Gastroesophageal sphincter (tissue), 4 donors: Measurements from ENCODE around the gene RFTN1. TPM values are rescaled to one million over a fixed set of nuclear protein-coding genes. Genes with fewer than 3 reads are reported as not detected.

ENCODE experiments used
- ATAC-seq: fragments of 150-250 bp; one replicate; pipeline ENCODE4 v1.9.1; 2016; ENCODE audit warnings: mild to moderate bottlenecking, moderate library complexity
- H3K27ac ChIP-seq, 4 donors: fragments of 200-600 bp; sonication (generic) in 3 of 4; 1 replicate in 3 of 4; 2 replicates in 1 of 4; pipeline ENCODE4 v1.5.1; 2016 to 2019
- H3K27me3 ChIP-seq: fragments of 200-600 bp; sonication (generic); one replicate; pipeline ENCODE4 v1.5.1; 2019
- H3K36me3 ChIP-seq, 2 donors: fragments of 200-600 bp; sonication (generic); one replicate each; pipeline ENCODE4 v1.5.1; 2019; ENCODE audit warnings: control low read depth in 1 of 2
- H3K4me1 ChIP-seq, 3 donors: fragments of 200-600 bp; sonication (generic); 1 replicate in 2 of 3; 2 replicates in 1 of 3; pipeline ENCODE4 v1.5.1; 2016 to 2019; ENCODE audit warnings: control low read depth in 2 of 3
- H3K4me3 ChIP-seq, 2 donors: fragments of 200-600 bp; sonication (generic); one replicate each; pipeline ENCODE4 v1.5.1; 2019; ENCODE audit warnings: mild to moderate bottlenecking in 1 of 2, moderate library complexity in 1 of 2
- H3K9me3 ChIP-seq, 3 donors: fragments of 200-600 bp; sonication (generic); one replicate each; pipeline ENCODE4 v1.5.1; 2017 to 2019; ENCODE audit warnings: control low read depth in 2 of 3
- EP300 ChIP-seq: sonication (generic); formaldehyde crosslinking; IDR thresholded peaks from one replicate; pipeline ENCODE4 v1.6.1; 2017; ENCODE audit warnings: antibody characterized with exemption, mild to moderate bottlenecking
- POLR2A ChIP-seq, 2 donors: fragments of 450-650 bp; IDR thresholded peaks; one replicate each; pipeline ENCODE4 v1.6.1; 2017; ENCODE audit warnings: antibody characterized with exemption in 2 of 2, mild to moderate bottlenecking in 2 of 2, moderate library complexity in 1 of 2
- POLR2AphosphoS5 ChIP-seq: sonication (generic); formaldehyde crosslinking; IDR thresholded peaks from one replicate; pipeline ENCODE4 v1.6.1; 2017; ENCODE audit warnings: antibody characterized with exemption
- WGBS, 2 donors: methylation state at CpG; one replicate each; pipeline ENCODE4 v1.1.5; 2018; ENCODE audit warnings: low coverage in 1 of 2; 5-methylcytosine and 5-hydroxymethylcytosine counted together
- total RNA-seq, 4 donors: library from RNA; depleted of rRNA; stranded (reverse); fragments of >200 nt; gene quantifications; one replicate each; pipeline ENCODE4 v1.1.0, GENCODE V29; 2016
- TF ChIP-seq, protein P1 (sequence below), 4 experiments: fragments of 200-600 bp in 2 of 4; fragments of 450-650 bp in 2 of 4; sonication (generic) in 1 of 4; IDR thresholded peaks; one replicate each; pipeline ENCODE4 v1.5.1; 2017 to 2019; ENCODE audit warnings: antibody characterized with exemption in 4 of 4, mild to moderate bottlenecking in 2 of 4, moderate library complexity in 2 of 4

RFTN1 gene
- total RNA-seq, 4 donors from 2014 or later = 30.6 to 110 (median 68.2) TPM

DNA sequence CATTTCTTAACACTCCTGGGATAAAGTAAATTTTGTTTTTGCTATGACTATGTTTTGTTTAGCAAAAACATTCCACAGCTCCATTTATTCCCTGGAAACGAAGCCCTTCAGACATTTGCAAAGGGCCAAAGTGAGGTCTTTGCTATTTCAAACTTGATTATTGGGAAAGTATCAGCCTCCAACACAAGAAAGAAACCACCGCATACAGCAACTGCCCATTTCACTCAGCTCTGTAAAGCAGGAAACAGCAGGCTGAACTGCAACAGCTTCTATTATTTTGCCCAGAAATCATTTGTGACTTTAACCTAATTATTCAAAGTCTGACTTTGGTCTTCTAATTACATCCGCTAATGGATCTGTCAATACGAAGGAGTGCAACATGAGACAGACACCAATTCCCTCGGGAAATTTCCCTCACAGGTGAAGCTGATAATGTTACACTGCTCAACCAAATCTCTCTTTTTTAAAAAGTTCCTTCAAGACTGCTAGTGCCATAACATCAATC is 72.1 kb downstream of the RFTN1 start:
- TF ChIP-seq, protein P1, sequence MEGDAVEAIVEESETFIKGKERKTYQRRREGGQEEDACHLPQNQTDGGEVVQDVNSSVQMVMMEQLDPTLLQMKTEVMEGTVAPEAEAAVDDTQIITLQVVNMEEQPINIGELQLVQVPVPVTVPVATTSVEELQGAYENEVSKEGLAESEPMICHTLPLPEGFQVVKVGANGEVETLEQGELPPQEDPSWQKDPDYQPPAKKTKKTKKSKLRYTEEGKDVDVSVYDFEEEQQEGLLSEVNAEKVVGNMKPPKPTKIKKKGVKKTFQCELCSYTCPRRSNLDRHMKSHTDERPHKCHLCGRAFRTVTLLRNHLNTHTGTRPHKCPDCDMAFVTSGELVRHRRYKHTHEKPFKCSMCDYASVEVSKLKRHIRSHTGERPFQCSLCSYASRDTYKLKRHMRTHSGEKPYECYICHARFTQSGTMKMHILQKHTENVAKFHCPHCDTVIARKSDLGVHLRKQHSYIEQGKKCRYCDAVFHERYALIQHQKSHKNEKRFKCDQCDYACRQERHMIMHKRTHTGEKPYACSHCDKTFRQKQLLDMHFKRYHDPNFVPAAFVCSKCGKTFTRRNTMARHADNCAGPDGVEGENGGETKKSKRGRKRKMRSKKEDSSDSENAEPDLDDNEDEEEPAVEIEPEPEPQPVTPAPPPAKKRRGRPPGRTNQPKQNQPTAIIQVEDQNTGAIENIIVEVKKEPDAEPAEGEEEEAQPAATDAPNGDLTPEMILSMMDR (IDR thresholded peaks at IDR 0.05) = no peak
- TF ChIP-seq EP300 = no peak
- TF ChIP-seq POLR2AphosphoS5 = no peak
- TF ChIP-seq POLR2A (IDR thresholded peaks at IDR 0.05) = no peak
- Histone ChIP-seq H3K4me3 (no peak overlapping the region), H3K36me3 (no peaks in the 10 kb centered on the region), H3K4me1 (peaks cover 0 to 51% (median 9%) of the 10 kb centered on the region in 3 donors), H3K9me3 (no peaks in the 10 kb centered on the region), H3K27me3 (no peaks in the 10 kb centered on the region), H3K27ac (peak overlapping the region in 3 of 4 donors; percentile 27 to 64 (median 30))
- WGBS, 2 donors = 26 to 27% methylated on average over 5 of the region's 5 CpGs
- peak; percentile 54 for ATAC-seq

DNA sequence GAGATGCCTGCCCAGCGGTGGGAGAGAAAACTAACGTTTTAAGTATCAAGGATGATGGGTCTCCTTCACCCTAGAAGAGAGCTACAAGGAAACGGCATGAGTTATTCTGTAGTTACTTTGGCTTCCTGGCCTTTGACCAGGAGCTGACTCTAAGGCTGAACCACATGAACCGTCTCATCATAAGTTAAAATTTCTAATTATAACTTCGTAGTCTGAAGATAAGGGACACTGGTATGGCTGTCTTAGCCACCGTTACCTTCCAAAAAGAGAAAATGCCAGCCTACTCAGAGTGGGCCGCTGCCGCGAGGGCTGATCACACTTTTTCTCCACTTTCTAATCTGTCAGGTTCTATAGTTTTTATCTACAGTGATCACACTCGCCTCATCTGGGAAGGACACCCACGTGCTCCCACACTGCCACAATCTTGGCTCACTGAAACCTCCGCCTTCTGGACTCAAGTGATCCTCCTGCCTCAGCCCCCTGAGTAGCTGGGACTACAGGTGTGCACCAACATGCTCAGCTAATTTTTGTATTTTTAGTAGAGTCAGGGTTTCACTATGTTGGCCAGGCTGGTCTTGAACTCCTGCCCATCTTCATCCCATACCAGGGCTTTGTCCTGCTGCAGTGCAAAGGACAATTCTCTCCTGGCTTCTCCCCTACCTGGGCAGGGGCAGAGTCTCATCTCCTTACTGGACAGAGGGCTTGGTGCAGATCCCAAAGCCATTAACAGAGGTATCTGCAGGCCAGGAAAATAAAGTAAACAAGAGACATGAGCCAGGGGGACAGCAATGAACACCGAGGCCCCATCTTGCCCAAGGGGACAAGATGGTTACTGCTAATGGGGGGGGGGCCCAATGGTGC is 73.4 kb downstream of the RFTN1 start:
- H3K9me3 ChIP-seq = no peaks in the 10 kb centered on the region
- no peaks in the 10 kb centered on the region for H3K27me3 ChIP-seq
- no peaks in the 10 kb centered on the region for H3K36me3 ChIP-seq
- peaks cover 0 to 47% (median 9%) of the 10 kb centered on the region in 3 donors for H3K4me1 ChIP-seq
- ATAC-seq = no peak
- H3K4me3 ChIP-seq = no peak overlapping the region
- TF ChIP-seq, protein P1 (IDR thresholded peaks at IDR 0.05) = no peak
- TF ChIP-seq POLR2A (IDR thresholded peaks at IDR 0.05) = no peak
- TF ChIP-seq POLR2AphosphoS5 = no peak
- TF ChIP-seq EP300 = no peak
- peak overlapping the region in 3 of 4 donors; percentile 58 to 77 (median 64) for H3K27ac ChIP-seq
- WGBS, 2 donors = 73 to 76% methylated on average over 8 to 12 of the region's 13 CpGs

DNA sequence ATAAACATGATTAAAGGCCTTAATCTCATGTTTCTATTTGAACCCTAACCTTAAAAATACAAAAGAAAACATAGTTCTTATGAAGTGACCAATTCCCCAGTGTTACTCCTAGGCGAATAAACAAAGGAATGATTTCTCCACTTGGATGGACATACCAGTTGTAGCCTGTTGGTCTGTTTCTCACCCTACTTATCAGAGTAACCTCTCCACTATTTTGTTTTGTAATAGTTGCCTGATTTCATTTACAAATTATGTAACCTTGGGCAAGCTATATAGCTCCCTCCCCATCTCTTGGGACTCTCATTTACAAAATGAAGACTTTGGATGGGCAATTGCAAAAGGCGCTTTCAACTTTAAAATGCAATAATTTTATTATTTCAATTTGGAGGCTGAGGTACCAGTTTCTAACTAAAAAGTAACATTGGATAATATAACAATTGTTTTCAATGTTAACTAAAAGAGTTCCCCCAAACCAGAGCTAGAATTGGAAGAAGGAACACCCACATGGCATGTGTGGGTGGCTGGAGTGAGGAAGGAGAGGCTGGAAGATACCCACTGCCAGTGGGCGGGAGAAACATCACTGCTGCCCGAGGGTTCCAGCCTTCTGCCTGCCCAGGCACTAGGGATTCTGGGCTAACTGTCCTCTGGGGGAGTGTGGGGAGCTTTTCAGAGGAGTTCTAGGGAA is 74.2 kb downstream of the RFTN1 start:
- Histone ChIP-seq H3K9me3 (no peaks in the 10 kb centered on the region), H3K27ac (peak overlapping the region in 3 of 4 donors; percentile 58 to 77 (median 64)), H3K36me3 (no peaks in the 10 kb centered on the region), H3K4me3 (no peak overlapping the region), H3K4me1 (peaks cover 0 to 47% (median 9%) of the 10 kb centered on the region in 3 donors), H3K27me3 (no peaks in the 10 kb centered on the region)
- TF ChIP-seq POLR2A (IDR thresholded peaks at IDR 0.05) = no peak
- no peak for TF ChIP-seq POLR2AphosphoS5
- TF ChIP-seq EP300 = no peak
- TF ChIP-seq, protein P1 (IDR thresholded peaks at IDR 0.05) = no peak
- WGBS, 2 donors = 71 to 74% methylated on average over 4 of the region's 4 CpGs
- peak; percentile 76 for ATAC-seq

- peak; percentile 42 for ATAC-seq
- H3K27me3 ChIP-seq = no peaks in the 10 kb centered on the region
- H3K4me1 ChIP-seq = peaks cover 0 to 47% (median 9%) of the 10 kb centered on the region in 3 donors
- H3K36me3 ChIP-seq = peaks cover 0 to 10% of the 10 kb centered on the region in 2 donors
- no peaks in the 10 kb centered on the region for H3K9me3 ChIP-seq
- 77 to 80% methylated on average over 4 to 5 of the region's 5 CpGs for WGBS, 2 donors
- TF ChIP-seq POLR2AphosphoS5 = no peak
- no peak for TF ChIP-seq EP300
- TF ChIP-seq POLR2A (IDR thresholded peaks at IDR 0.05) = no peak
- TF ChIP-seq, protein P1 (IDR thresholded peaks at IDR 0.05) = no peak
- H3K27ac ChIP-seq = no peak overlapping the region
- no peak overlapping the region for H3K4me3 ChIP-seq
Measured at GRCh38 chr3:16437640-16438039, 75.9 kb downstream of the RFTN1 start.
